Stimulated activated CD4-positive, alpha-beta T cell treated with anti-CD3 and anti-CD28 coated beads, Interleukin-15, amount 100 ng/mL, for 1 hour (primary cell): ENCODE data around the gene FAF1.
"Not testable (repeated sequence)": the region's sequence is repeated elsewhere in the genome, so short reads cannot be mapped to it uniquely, and the experiment has no call there.

Source experiments
- DNase-seq, 2 donors: peaks; one replicate each; pipeline ENCODE4 v3.0.0-alpha.2; 2020; ENCODE audit warnings: low read depth in 1 of 2, low spot score in 1 of 2

Gene FAF1

DNA sequence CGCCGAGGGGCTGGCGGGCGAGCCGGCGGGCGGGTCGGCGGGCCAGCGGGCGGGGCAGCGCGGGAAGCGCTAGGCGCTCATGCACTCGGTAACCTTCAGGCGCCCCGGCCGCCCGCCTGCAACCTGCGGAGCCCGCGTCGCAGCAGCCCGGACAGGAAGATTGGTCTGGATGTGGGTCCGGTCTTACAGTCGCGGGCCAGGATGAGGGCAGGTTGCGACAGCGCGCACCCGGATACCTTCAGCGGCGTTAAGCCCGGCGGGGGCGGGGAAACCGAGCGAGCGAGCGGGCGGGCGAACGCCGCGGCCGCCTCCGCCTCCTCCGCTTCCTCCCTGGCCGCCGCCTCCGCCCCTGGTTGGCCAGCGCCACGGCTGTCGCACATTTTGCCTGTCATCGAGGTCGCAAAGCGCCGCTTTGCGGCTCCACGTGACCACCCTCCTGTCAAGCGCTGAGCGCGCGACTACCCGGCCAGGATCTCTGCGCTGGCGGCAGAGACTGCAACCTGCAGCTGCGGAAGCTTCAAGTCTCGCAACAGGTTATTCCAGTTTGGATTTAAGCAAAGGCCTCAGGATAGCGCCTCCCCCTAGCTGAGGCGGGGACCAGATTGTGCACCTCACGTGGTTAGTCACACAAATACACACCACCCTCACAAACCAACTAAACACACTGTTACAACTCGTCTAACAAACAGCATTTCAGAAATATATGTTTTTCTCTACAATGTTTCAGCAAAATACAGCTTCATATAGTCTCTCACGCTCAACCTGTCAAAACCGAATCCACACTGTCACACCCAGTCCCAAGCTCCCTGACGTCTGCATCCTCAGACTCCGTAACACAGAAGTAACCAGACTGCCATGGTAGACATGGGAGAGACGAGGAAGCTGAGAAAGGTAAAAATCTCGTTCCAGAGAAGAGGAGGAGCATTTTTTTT lies at the start of gene FAF1:
Gene FAF1, minus strand, starts transcription at position 355 of the 932 bp plus-strand sequence. CDS start 456 bp downstream, outside the sequence.
- peak; percentile 94 for DNase-seq

GRCh38 chr1:51009381-51009780 lies 49.3 kb upstream of the FAF1 start:
- no peak for DNase-seq

GRCh38 chr1:51005549-51005948 lies 45.5 kb upstream of the FAF1 start:
- DNase-seq: not testable (repeated sequence)

DNA sequence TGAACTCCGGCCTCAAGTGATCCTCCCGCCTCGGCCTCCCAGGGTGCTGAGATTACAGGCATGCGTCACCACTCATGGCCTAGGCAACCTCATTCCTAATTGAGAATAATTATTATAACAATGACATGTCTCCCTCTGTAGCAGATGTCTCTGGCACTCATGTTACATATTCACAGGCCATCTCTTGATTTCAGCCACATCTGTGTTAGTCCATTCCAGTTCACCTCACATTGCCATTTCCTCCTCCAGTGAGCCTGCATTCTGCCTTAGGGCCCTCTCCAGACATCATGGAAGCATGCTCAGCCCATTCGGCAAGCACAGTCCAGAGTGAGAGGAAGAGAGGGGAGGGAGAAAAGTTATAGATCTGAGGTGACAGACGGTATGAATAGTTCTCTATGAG lies 42.4 kb upstream of the FAF1 start:
- no peak for DNase-seq

DNA sequence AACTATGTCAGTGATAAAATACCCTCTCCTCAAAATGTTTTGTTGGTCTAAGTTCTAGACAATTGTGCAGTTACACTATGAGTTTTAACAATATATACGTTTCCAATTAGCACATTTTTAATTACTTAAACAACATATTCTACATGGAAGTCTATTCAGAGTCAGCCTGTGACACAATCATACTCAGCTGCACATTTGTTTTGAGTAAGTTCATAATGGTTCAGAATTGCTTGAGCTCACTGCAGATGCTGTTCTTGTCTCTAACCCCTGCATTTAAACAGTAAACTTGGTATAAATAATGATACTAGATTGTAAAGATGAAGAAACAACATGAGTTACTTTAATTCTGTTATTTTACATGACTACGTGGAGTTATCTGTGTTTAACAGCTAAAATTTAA lies 40.6 kb upstream of the FAF1 start:
- DNase-seq: no peak

DNA sequence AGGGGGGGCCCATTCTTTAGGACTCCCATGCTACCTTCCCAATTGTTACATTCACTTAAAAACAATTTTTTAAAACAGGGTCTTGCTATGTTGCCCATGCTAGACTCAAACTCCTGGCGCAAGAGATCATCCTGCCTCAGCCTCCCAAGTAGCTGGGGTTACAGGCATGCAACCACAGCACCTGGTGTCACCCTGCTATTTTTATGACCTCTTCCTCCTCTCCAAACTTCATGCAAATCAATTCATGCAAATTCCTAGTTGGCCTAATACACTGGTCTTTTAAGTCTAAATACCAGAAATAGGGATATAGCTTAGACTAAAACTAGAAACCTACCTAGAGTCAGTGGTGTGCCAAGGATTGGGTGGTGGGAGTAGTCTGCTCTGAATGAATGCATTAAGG lies 40.1 kb upstream of the FAF1 start:
- DNase-seq: no peak

- DNase-seq: not testable (repeated sequence)
These were observed 39.3 kb upstream of the FAF1 start for GRCh38 chr1:50999375-50999774.

DNA sequence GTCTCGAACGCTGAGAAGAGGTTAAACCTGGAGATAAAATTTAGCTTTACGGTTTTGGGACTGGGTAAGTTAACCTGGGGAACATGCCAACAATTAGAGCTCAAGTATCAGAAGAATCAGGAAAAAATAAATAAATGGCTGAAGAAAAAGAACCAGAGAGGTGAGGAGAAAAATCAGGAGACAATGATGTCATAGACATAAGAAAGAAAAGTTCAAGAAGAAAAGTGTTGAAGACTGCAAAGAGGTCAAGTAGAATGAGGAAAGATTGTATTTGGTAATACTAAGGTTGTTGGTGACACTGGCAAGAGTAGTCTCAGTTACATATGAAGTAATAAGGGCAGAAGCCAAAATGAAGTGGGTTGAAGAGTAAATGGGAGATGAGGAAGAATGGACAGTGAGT lies 36.0 kb upstream of the FAF1 start:
- DNase-seq: no peak

DNA sequence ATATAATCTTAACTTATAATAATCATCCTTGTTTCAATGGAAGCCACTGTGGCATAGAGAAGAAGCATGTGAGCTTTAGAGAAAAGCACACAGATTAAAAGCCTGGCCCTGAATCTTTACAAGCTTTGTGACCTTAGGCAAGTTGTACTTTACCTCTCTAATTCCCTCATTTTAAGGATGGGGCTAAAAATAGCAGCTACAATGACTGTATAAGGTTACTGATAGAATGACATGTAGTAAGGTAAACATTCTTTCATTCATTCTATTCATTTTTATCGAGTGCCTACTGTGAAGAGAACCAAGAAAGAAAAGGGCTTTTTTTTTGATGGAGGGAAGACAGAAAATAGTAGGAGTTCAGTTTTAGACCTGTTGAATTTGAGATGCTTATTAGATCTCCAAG lies 35.6 kb upstream of the FAF1 start:
- no peak for DNase-seq

DNA sequence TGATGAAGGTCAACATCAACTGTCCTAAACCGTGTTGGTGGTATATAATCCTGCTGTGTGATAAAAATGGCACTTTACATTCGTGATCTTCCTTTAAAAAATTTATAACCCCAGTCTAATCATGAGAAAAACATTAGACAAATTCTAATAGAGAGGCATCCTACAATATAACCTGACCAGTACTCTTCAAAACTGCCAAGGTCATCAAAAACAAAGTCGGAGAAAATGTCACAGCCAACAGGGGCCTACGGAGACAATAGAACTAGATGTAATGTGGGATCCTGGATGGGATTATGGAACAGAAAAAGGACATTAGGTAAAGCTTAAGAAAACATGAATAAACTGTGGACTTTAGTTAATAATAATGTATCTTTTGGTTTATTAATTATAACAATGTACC lies 34.9 kb upstream of the FAF1 start:
- no peak for DNase-seq

DNA sequence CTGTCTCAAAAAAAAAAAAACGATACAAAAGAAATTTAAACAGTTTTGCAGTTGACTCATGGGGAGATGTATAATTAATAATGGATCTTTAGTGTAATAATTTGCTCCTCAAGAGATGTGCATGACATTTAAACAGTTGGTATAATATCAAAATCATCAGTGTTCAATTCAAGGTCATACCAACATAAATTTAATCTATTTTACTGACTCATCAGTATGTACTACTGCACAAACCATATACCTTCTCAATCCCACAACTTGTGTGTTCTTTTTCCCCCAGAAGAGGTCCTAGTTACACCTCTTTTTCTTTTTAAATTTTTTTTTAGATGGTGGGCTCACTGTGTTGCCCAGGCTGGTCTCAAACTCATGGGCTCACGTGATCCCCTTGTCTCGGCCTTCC lies 33.6 kb upstream of the FAF1 start:
- no peak for DNase-seq

GRCh38 chr1:50992532-50993318 lies 32.7 kb upstream of the FAF1 start:
- no peak for DNase-seq

GRCh38 chr1:50989694-50990093 lies 29.6 kb upstream of the FAF1 start:
- no peak for DNase-seq

- no peak for DNase-seq
These were observed 26.6 kb upstream of the FAF1 start for GRCh38 chr1:50986653-50987052.

DNA sequence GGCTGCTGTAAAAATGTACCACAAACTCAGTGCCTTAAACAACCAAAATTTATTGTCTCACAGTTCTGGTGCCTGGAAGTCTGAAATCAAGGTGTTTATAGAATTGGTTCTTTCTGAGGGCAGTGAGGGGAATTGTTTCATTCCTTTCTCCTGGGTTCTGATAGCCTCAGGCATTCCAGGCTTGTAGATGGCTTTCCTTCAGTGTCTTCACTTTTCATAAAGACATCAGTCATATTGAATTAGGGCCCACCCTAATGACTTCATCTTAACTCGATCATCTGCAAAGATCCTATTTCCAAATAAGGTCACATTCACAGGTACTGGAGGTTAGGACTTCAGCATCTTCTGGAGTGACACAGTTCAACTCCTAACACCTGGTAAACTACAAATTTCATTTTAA lies 25.0 kb upstream of the FAF1 start:
- DNase-seq: no peak

- DNase-seq: no peak
These were observed 23.2 kb upstream of the FAF1 start for GRCh38 chr1:50983219-50983802.

DNA sequence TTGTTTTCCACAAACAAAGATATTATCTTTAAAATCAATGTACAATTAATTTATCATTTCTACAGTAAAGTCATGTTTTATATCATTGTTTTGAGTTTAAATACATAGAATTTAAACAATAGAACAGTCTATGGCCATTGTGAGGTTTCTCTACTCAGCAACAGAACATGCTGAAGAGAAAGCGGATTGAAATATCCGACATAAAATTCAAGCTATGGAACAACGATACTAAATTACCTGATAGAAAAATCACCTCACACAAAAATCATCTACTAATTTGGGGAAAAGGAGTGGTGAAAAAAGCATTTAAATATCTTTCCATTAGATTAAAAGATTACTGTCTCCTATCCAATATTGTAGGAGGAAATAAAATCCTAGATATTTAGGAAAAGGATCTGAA lies 22.5 kb upstream of the FAF1 start:
- DNase-seq: no peak

DNA sequence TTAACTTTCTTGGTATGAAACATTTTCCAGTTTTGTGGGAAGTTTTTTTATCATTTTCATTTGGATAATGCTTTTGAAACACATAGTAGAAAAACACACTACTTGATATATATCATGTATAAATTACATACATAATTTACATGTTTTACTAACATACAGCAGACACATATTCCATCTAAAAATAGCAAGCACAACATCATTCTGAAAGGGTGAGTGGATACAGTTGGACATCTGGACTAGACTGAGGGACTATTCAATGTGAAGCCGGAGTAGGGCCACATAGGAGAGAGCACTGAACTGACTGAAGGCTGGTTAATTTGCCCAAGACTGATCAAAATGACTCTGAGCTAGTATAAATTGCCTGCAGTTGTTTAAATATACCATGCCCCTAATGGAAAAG lies 21.7 kb upstream of the FAF1 start:
- DNase-seq: no peak

GRCh38 chr1:50980505-50980904 lies 20.4 kb upstream of the FAF1 start:
- DNase-seq: no peak

GRCh38 chr1:50979937-50980336 lies 19.9 kb upstream of the FAF1 start:
- no peak for DNase-seq

DNA sequence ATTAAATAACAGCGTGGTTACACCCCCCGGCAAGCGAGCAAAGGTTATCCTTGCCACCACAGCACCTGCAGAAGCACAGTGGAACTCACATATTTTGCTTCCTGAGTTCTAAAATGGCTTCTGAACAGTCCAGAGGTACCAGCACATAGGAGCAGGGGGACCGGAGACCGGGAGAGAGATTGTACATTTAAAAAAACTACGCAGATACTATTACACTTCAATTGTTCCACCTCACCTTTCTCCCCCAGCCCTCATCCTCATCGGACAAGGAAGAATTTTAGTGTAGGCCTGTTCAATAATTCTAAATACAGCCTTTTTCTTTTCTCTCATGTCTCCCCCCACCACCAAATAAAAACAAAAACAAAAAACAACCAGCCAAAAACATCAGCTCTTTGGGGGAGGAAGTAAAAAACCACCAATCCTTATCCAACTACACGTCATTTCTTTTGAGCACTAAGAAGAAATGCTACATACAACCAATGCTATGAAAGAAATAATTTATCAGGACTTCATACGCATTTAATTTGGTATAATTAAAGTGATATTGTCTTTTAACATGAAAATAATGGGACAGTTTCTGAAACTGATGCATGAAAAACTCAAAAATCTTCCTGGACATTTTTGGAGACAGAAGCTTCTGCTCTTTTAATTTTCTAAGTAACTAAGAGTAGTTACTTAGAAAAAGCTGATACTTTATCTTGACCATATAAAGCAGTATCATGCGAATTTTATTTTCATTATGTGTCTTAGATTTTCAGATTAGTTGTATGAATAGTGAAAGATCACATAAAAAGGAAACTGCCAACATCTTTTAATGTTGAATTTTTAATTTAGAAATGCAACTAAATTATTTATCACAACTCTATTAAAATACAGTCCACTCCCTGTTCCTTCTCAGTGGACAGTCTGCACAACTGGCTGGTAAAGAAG lies 19.1 kb upstream of the FAF1 start:
- DNase-seq: no peak
